ENCODE results near the gene TPH1. TPM values are rescaled to one million over a fixed set of nuclear protein-coding genes. Genes with fewer than 3 reads are reported as not detected.
"Not testable (repeated sequence)": the region's sequence is repeated elsewhere in the genome, so short reads cannot be mapped to it uniquely, and the experiment has no call there.

TPH1 gene
- polyA plus RNA-seq, 5 donors: 1.3 to 2.8 (median 2.4) TPM

GRCh38 chr11:18022419-18022818, 23.6 kb downstream of the TPH1 start:
- no peak for DNase-seq

GRCh38 chr11:18019650-18020049, 26.4 kb downstream of the TPH1 start:
- no peak for DNase-seq

- DNase-seq: no peak
Observed at GRCh38 chr11:18016789-18017188, 29.3 kb downstream of the TPH1 start.

GRCh38 chr11:18014876-18015275, 31.2 kb downstream of the TPH1 start:
- no peak for DNase-seq

- DNase-seq: peak in 1 of 2 donors; percentile 2
Observed at GRCh38 chr11:18013790-18014507, 32.1 kb downstream of the TPH1 start.

- DNase-seq: peak; percentile 74 to 78
Observed at GRCh38 chr11:18012906-18013781, 32.9 kb downstream of the TPH1 start, which contains the start of gene SERGEF. Gene SERGEF, minus strand, starts transcription at chr11:18013047. Its CDS starts 37 bp downstream, at chr11:18013010.

- DNase-seq: peak; percentile 4 to 17
Observed at GRCh38 chr11:18012122-18012905, 33.8 kb downstream of the TPH1 start.

- no peak for DNase-seq
Observed at GRCh38 chr11:18011633-18012032, 34.4 kb downstream of the TPH1 start.

GRCh38 chr11:18010977-18011586, 35.0 kb downstream of the TPH1 start:
- DNase-seq: no peak

- no peak for DNase-seq
Observed at GRCh38 chr11:18010121-18010670, 35.9 kb downstream of the TPH1 start.

GRCh38 chr11:18005376-18006129, 40.5 kb downstream of the TPH1 start:
- DNase-seq: no peak

GRCh38 chr11:18001191-18001590, 44.9 kb downstream of the TPH1 start:
- no peak for DNase-seq

GRCh38 chr11:18000760-18001159, 45.3 kb downstream of the TPH1 start:
- DNase-seq: no peak

GRCh38 chr11:18000128-18000527, 45.9 kb downstream of the TPH1 start:
- not testable (repeated sequence) for DNase-seq

Other genes starting within 250 kb of the TPH1 start
- gene SERGEF, start 33.2 kb downstream of the TPH1 start, polyA plus RNA-seq (ENCODE audit: insufficient read depth in 1 of 5, insufficient read length in 5 of 5, low replicate concordance in 1 of 5): 10 to 100 TPM; 16.1 to 20.6 (median 17.9) TPM
- 10 to 100 TPM; 29.5 to 44.7 (median 37.5) TPM for gene SAAL1, start 59.8 kb upstream of the TPH1 start, polyA plus RNA-seq (ENCODE audit: insufficient read depth in 1 of 5, insufficient read length in 5 of 5, low replicate concordance in 1 of 5)
- gene MRGPRX3, start 86.3 kb upstream of the TPH1 start, polyA plus RNA-seq (ENCODE audit: insufficient read depth in 1 of 5, insufficient read length in 5 of 5, low replicate concordance in 1 of 5): not detected
- not detected for gene MRGPRX4, start 126.6 kb upstream of the TPH1 start, polyA plus RNA-seq (ENCODE audit: insufficient read depth in 1 of 5, insufficient read length in 5 of 5, low replicate concordance in 1 of 5)
- under 1 TPM in 1 of 5 donors, not detected in 4; 0.25 TPM for gene SAA4, start 190.5 kb upstream of the TPH1 start, polyA plus RNA-seq (ENCODE audit: insufficient read depth in 1 of 5, insufficient read length in 5 of 5, low replicate concordance in 1 of 5)
- gene SAA2, start 202.4 kb upstream of the TPH1 start, polyA plus RNA-seq (ENCODE audit: insufficient read depth in 1 of 5, insufficient read length in 5 of 5, low replicate concordance in 1 of 5): under 1 TPM in 3 of 5 donors, not detected in 2; 0.10 to 0.24 (median 0.18) TPM
- gene SAA1, start 220.0 kb upstream of the TPH1 start, polyA plus RNA-seq (ENCODE audit: insufficient read depth in 1 of 5, insufficient read length in 5 of 5, low replicate concordance in 1 of 5): not detected

All from right lung (tissue), 5 donors.